Caco-2 (cell line): ENCODE measurements around the gene CLCA1. TPM values are rescaled to one million over a fixed set of nuclear protein-coding genes. Genes with fewer than 3 reads are reported as not detected.

Source experiments
- BruUV-seq: library from RNA; stranded (reverse); fragments of 400-500 nt; replicated peaks from 2 replicates; lab custom pipeline; 2021; lab: Mats Ljungman, UMichigan
- CTCF ChIA-PET: fragments of 300-600 bp; sonication (Branson Sonifier 250); formaldehyde crosslinking; loops from one replicate; lab custom pipeline; 2022; ENCODE audit warnings: antibody characterized with exemption; lab: Charles Lee
- POLR2A ChIA-PET: fragments of 300-600 bp; sonication (Branson Sonifier 250); formaldehyde crosslinking; loops from one replicate; lab custom pipeline; 2022; ENCODE audit warnings: antibody characterized with exemption; lab: Charles Lee
- DNase-seq, 2 experiments: peaks; one replicate each; pipeline versions ENCODE4 v3.0.0 to v3.0.0-alpha.2; 2020 to 2022
- H3K27me3 ChIP-seq: replicated peaks from 2 replicates; pipeline ENCODE4 v1.6.0; 2011; ENCODE audit warnings: low read length; ENCODE audit not compliant: control insufficient read depth, insufficient read depth
- H3K36me3 ChIP-seq: 2 replicates; pipeline ENCODE4 v1.5.1; 2011; ENCODE audit warnings: low read length; ENCODE audit not compliant: control insufficient read depth, insufficient read depth
- H3K4me1 ChIP-seq: fragments of 250-450 bp; sonication (Bioruptor Pico); 2 replicates; pipeline ENCODE4 v1.5.1; 2020; ENCODE audit warnings: mild to moderate bottlenecking
- H3K4me3 ChIP-seq: 2 replicates; pipeline ENCODE4 v1.5.1; 2011; ENCODE audit warnings: low read depth, mild to moderate bottlenecking, control low read depth, low read length
- H3K9me3 ChIP-seq: fragments of 250-450 bp; sonication (Bioruptor Pico); 2 replicates; pipeline ENCODE4 v1.5.1; 2020; ENCODE audit warnings: mild to moderate bottlenecking, moderate library complexity
- H3K27ac Mint-ChIP-seq: one replicate; pipeline ENCODE4 v1.8.0; 2022; ENCODE audit warnings: mixed read lengths; ENCODE audit not compliant: unreplicated experiment
- H3K27me3 Mint-ChIP-seq: one replicate; pipeline ENCODE4 v1.8.0; 2022; ENCODE audit warnings: mixed read lengths; ENCODE audit not compliant: insufficient read depth, unreplicated experiment
- H3K36me3 Mint-ChIP-seq: one replicate; pipeline ENCODE4 v1.8.0; 2022; ENCODE audit warnings: mild to moderate bottlenecking, mixed read lengths; ENCODE audit not compliant: insufficient read depth, unreplicated experiment
- H3K4me1 Mint-ChIP-seq: one replicate; pipeline ENCODE4 v1.8.0; 2022; ENCODE audit warnings: low read depth, mixed read lengths; ENCODE audit not compliant: unreplicated experiment
- H3K4me3 Mint-ChIP-seq: one replicate; pipeline ENCODE4 v1.8.0; 2022; ENCODE audit warnings: mild to moderate bottlenecking, moderate library complexity, mixed read lengths; ENCODE audit not compliant: unreplicated experiment
- H3K9me3 Mint-ChIP-seq: one replicate; pipeline ENCODE4 v1.8.0; 2022; ENCODE audit warnings: mixed read lengths; ENCODE audit not compliant: unreplicated experiment
- CTCF ChIP-seq, 2 experiments: fragments of 200-600 bp in 1 of 2; IDR thresholded peaks; 1 replicate in 1 of 2; 2 replicates in 1 of 2; pipeline versions ENCODE4 v1.5.1 to v1.8.0; 2011 to 2022; ENCODE audit warnings: antibody characterized with exemption in 1 of 2, control low read depth in 1 of 2, inconsistent platforms in 1 of 2, low read depth in 1 of 2, low read length in 1 of 2, mild to moderate bottlenecking in 1 of 2, moderate library complexity in 1 of 2; ENCODE audit not compliant: insufficient read depth in 1 of 2, severe bottlenecking in 1 of 2, unreplicated experiment in 1 of 2
- intact Hi-C: fragments of 100-400 bp; cut with micrococcal nuclease; formaldehyde crosslinking; loops from one replicate; pipeline ENCODE4 v1.10.0; 2022; ENCODE audit not compliant: unreplicated experiment
- total RNA-seq: library from RNA; stranded (reverse); gene quantifications from 2 replicates; pipeline ENCODE4 v1.2.3, GENCODE V29; 2022

CLCA1 gene
- total RNA-seq, 1 experiment from 2014 or later: not detected

- no peak overlapping the region for H3K4me3 ChIP-seq
Measured at GRCh38 chr1:86503406-86504136, 34.8 kb downstream of the CLCA1 start.

GRCh38 chr1:86504137-86504479 is 35.4 kb downstream of the CLCA1 start:
- POLR2A ChIA-PET: no interaction called here
- H3K9me3 Mint-ChIP-seq: no peaks in the 10 kb centered on the region
- BruUV-seq: no TSS peak
- no peak for TF ChIP-seq CTCF (IDR thresholded peaks at IDR 0.05; ENCODE audit: insufficient read depth in 1 of 2, low read depth in 1 of 2, low read length in 1 of 2, severe bottlenecking in 1 of 2, unreplicated experiment in 1 of 2)
- peaks cover 10% of the 10 kb centered on the region; the same call in 1 of the 2 replicates for H3K4me1 ChIP-seq
- no peaks in the 10 kb centered on the region for H3K36me3 ChIP-seq
- no peaks in the 10 kb centered on the region for H3K27me3 ChIP-seq
- no peaks in the 10 kb centered on the region for H3K27me3 Mint-ChIP-seq
- no peak for DNase-seq
- CTCF ChIA-PET: interaction anchor here (0.6 to 1.5 kb wide), 3 partner anchors 124 to 200 kb away, joined by 3 to 8 read pairs (median 3); partner anchors contain the start of gene SH3GLB1
- H3K27ac Mint-ChIP-seq: peak overlapping the region; percentile 88
- no peak overlapping the region for H3K4me3 ChIP-seq
- no peaks in the 10 kb centered on the region for H3K9me3 ChIP-seq
- no peak overlapping the region for H3K4me3 Mint-ChIP-seq
- intact Hi-C loops: loop anchor here (5.0 kb wide), 3 partner anchors 78 to 463 kb away; no protein-coding TSS in a partner anchor
- H3K36me3 Mint-ChIP-seq: no peaks in the 10 kb centered on the region
- peaks cover 10% of the 10 kb centered on the region for H3K4me1 Mint-ChIP-seq

More at GRCh38 chr1:86503406-86504136, 34.8 kb downstream of the CLCA1 start:
- no peaks in the 10 kb centered on the region for H3K27me3 ChIP-seq
- no peak for TF ChIP-seq CTCF (IDR thresholded peaks at IDR 0.05; ENCODE audit: insufficient read depth in 1 of 2, low read depth in 1 of 2, low read length in 1 of 2, severe bottlenecking in 1 of 2, unreplicated experiment in 1 of 2)
- H3K4me1 ChIP-seq: peaks cover 10% of the 10 kb centered on the region; the same call in 1 of the 2 replicates
- intact Hi-C loops: loop anchor here (2.0 to 5.0 kb wide), 4 partner anchors 79 to 464 kb away; no protein-coding TSS in a partner anchor
- H3K4me3 Mint-ChIP-seq: peak overlapping the region; percentile 86
- H3K27ac Mint-ChIP-seq: peak overlapping the region; percentile 88
- no peaks in the 10 kb centered on the region for H3K27me3 Mint-ChIP-seq
- ChIA-PET POLR2A (no interaction called here), CTCF (interaction anchor here (0.6 to 1.5 kb wide), 3 partner anchors 123 to 201 kb away, joined by 3 to 8 read pairs (median 3); partner anchors contain the start of gene SH3GLB1)
- no peaks in the 10 kb centered on the region for H3K36me3 ChIP-seq
- DNase-seq: no peak
- no TSS peak for BruUV-seq
- H3K9me3 ChIP-seq: no peaks in the 10 kb centered on the region
- H3K4me1 Mint-ChIP-seq: peaks cover 7% of the 10 kb centered on the region
- H3K9me3 Mint-ChIP-seq: no peaks in the 10 kb centered on the region
- no peaks in the 10 kb centered on the region for H3K36me3 Mint-ChIP-seq

GRCh38 chr1:86504895-86505563 is 36.3 kb downstream of the CLCA1 start:
- no peak for DNase-seq
- Histone ChIP-seq H3K9me3 (no peaks in the 10 kb centered on the region), H3K4me1 (peaks cover 10% of the 10 kb centered on the region; the same call in 1 of the 2 replicates), H3K36me3 (no peaks in the 10 kb centered on the region), H3K27me3 (no peaks in the 10 kb centered on the region), H3K4me3 (no peak overlapping the region)
- no peak for TF ChIP-seq CTCF (IDR thresholded peaks at IDR 0.05; ENCODE audit: insufficient read depth in 1 of 2, low read depth in 1 of 2, low read length in 1 of 2, severe bottlenecking in 1 of 2, unreplicated experiment in 1 of 2)
- H3K4me3 Mint-ChIP-seq: no peak overlapping the region
- H3K36me3 Mint-ChIP-seq: no peaks in the 10 kb centered on the region
- CTCF ChIA-PET: interaction anchor here (1.5 kb wide), 1 partner anchor 199 kb away, joined by 8 read pairs; the partner anchor contains the start of gene SH3GLB1
- no peaks in the 10 kb centered on the region for H3K9me3 Mint-ChIP-seq
- H3K27me3 Mint-ChIP-seq: no peaks in the 10 kb centered on the region
- H3K27ac Mint-ChIP-seq: no peak overlapping the region
- intact Hi-C loops: loop anchor here (5.0 kb wide), 3 partner anchors 77 to 462 kb away; no protein-coding TSS in a partner anchor
- peaks cover 13% of the 10 kb centered on the region for H3K4me1 Mint-ChIP-seq
- POLR2A ChIA-PET: no interaction called here
- BruUV-seq: no TSS peak
